GM19025 (cell line): ENCODE data around the gene ZNF3.

Source experiments
- ATAC-seq: cut with Tn5 transposase; IDR thresholded peaks from one replicate; pipeline ENCODE4 v1.9.1; 2021; ENCODE audit warnings: mild to moderate bottlenecking, low read depth, moderate library complexity; ENCODE audit not compliant: unreplicated experiment

ZNF3 gene

GRCh38 chr7:100061518-100062193 is 19.9 kb downstream of the ZNF3 start:
- no peak for ATAC-seq

- no peak for ATAC-seq
Observed at GRCh38 chr7:100059251-100059739, 22.2 kb downstream of the ZNF3 start.

- no peak for ATAC-seq
Observed at GRCh38 chr7:100057006-100057405, 24.5 kb downstream of the ZNF3 start.

GRCh38 chr7:100053215-100053614 is 28.3 kb downstream of the ZNF3 start:
- no peak for ATAC-seq

- ATAC-seq, result no peak
Observed at GRCh38 chr7:100051611-100052010, 29.9 kb downstream of the ZNF3 start.

GRCh38 chr7:100049441-100050291 is 31.9 kb downstream of the ZNF3 start, which contains the start of gene ZSCAN21:
Gene ZSCAN21 (plus strand): TSS chr7:100049774. CDS start chr7:100057007, 7,233 bp downstream.
- ATAC-seq, result peak; percentile 94

- ATAC-seq, result no peak
Observed at GRCh38 chr7:100048680-100049079, 32.8 kb downstream of the ZNF3 start.

- ATAC-seq, result no peak
Observed at GRCh38 chr7:100044718-100045117, 36.8 kb downstream of the ZNF3 start.

GRCh38 chr7:100040575-100040974 is 40.9 kb downstream of the ZNF3 start:
- no peak for ATAC-seq

- ATAC-seq, result no peak
Observed at GRCh38 chr7:100038326-100038725, 43.2 kb downstream of the ZNF3 start.

GRCh38 chr7:100035876-100036275 is 45.6 kb downstream of the ZNF3 start:
- ATAC-seq, result no peak

GRCh38 chr7:100034871-100035510 is 46.5 kb downstream of the ZNF3 start:
- ATAC-seq, result no peak

- ATAC-seq, result no peak
Observed at GRCh38 chr7:100033526-100033925, 48.0 kb downstream of the ZNF3 start.

- ATAC-seq, result no peak
Observed at GRCh38 chr7:100029596-100029995, 51.9 kb downstream of the ZNF3 start.

- ATAC-seq, result no peak
Observed at GRCh38 chr7:100027197-100027596, 54.3 kb downstream of the ZNF3 start.

GRCh38 chr7:100024020-100024619 is 57.4 kb downstream of the ZNF3 start:
- no peak for ATAC-seq

- no peak for ATAC-seq
Observed at GRCh38 chr7:100023526-100023925, 58.0 kb downstream of the ZNF3 start.

- ATAC-seq, result no peak
Observed at GRCh38 chr7:100022621-100023020, 58.9 kb downstream of the ZNF3 start.

GRCh38 chr7:100021297-100021696 is 60.2 kb downstream of the ZNF3 start:
- no peak for ATAC-seq
